MM.1S (cell line): Measurements from ENCODE around the gene PCCB.

Experiments
- EZH2 ChIP-seq: fragments of 300-600 bp; sonication (generic); optimal IDR thresholded peaks from 2 replicates; pipeline ENCODE3; 2017; ENCODE audit warnings: low read depth, mild to moderate bottlenecking, antibody characterized with exemption, low read length, mixed read lengths
- TF ChIP-seq, protein P1 (sequence below): fragments of 300-600 bp; sonication (generic); IDR thresholded peaks from 2 replicates; pipeline ENCODE4 v1.5.1; 2016; ENCODE audit warnings: antibody characterized with exemption, low read length, mixed read lengths

DNA sequence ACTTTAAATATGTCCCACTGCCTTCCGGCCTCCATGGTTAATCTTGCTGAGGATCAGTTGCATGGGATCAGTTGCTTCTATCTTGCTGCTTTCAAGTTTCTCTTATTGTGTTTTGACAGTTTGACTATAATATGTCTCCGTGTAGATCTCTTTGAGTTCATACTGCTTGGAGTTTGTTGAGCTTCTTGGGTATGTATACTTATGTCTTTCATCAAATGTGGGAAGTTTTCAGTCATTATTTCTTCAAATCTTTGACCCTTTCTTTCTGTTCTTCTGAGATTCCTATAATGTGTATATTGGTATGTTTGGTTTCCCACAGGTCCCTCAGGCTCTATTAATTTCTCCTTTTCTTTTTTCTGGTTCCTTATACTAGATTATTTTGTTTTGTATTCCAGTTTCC lies 30.8 kb downstream of the PCCB start:
- TF ChIP-seq, protein P1, sequence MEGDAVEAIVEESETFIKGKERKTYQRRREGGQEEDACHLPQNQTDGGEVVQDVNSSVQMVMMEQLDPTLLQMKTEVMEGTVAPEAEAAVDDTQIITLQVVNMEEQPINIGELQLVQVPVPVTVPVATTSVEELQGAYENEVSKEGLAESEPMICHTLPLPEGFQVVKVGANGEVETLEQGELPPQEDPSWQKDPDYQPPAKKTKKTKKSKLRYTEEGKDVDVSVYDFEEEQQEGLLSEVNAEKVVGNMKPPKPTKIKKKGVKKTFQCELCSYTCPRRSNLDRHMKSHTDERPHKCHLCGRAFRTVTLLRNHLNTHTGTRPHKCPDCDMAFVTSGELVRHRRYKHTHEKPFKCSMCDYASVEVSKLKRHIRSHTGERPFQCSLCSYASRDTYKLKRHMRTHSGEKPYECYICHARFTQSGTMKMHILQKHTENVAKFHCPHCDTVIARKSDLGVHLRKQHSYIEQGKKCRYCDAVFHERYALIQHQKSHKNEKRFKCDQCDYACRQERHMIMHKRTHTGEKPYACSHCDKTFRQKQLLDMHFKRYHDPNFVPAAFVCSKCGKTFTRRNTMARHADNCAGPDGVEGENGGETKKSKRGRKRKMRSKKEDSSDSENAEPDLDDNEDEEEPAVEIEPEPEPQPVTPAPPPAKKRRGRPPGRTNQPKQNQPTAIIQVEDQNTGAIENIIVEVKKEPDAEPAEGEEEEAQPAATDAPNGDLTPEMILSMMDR = no peak
- no peak for TF ChIP-seq EZH2
